ENCODE results near the gene EPG5. TPM values are rescaled to one million over a fixed set of nuclear protein-coding genes. Genes with fewer than 3 reads are reported as not detected.

The EPG5 gene
- polyA plus RNA-seq, 1 donor from 2014 or later: 18.0 TPM

- no peaks in the 10 kb centered on the region for H3K27me3 ChIP-seq (ENCODE audit: insufficient read depth, low read depth, low read length)
- H2AFZ ChIP-seq (ENCODE audit: low read depth, low read length): no peak overlapping the region
- no peaks in the 10 kb centered on the region for H3K9me2 ChIP-seq (ENCODE audit: insufficient read depth, low read length)
- H3K9ac ChIP-seq (ENCODE audit: low read length): no peak overlapping the region
- no peak overlapping the region for H3K4me3 ChIP-seq (ENCODE audit: low read length)
- no peaks in the 10 kb centered on the region for H4K20me1 ChIP-seq (ENCODE audit: insufficient read depth)
- no peaks in the 10 kb centered on the region for H3K9me3 ChIP-seq (ENCODE audit: low read length)
- no peak overlapping the region for H3K27ac ChIP-seq (ENCODE audit: low read length)
- TF ChIP-seq POLR2AphosphoS5 (IDR thresholded peaks at IDR 0.05) (no peak), EP300 (conservative IDR thresholded peaks at IDR 0.05; ENCODE audit: poor library complexity, severe bottlenecking) (no peak), EZH2 (IDR thresholded peaks at IDR 0.05; ENCODE audit: borderline replicate concordance, insufficient read depth, low read length, poor library complexity, severe bottlenecking) (no peak), SMC3 (conservative IDR thresholded peaks at IDR 0.05; ENCODE audit: poor library complexity) (no peak), TAF1 (IDR thresholded peaks at IDR 0.05; ENCODE audit: low read depth) (no peak), MXI1 (conservative IDR thresholded peaks at IDR 0.05; ENCODE audit: poor library complexity, severe bottlenecking) (no peak), REST (IDR thresholded peaks at IDR 0.05; ENCODE audit: borderline replicate concordance) (no peak), RAD21 (conservative IDR thresholded peaks at IDR 0.05) (no peak)
- TF ChIP-seq, protein P1, sequence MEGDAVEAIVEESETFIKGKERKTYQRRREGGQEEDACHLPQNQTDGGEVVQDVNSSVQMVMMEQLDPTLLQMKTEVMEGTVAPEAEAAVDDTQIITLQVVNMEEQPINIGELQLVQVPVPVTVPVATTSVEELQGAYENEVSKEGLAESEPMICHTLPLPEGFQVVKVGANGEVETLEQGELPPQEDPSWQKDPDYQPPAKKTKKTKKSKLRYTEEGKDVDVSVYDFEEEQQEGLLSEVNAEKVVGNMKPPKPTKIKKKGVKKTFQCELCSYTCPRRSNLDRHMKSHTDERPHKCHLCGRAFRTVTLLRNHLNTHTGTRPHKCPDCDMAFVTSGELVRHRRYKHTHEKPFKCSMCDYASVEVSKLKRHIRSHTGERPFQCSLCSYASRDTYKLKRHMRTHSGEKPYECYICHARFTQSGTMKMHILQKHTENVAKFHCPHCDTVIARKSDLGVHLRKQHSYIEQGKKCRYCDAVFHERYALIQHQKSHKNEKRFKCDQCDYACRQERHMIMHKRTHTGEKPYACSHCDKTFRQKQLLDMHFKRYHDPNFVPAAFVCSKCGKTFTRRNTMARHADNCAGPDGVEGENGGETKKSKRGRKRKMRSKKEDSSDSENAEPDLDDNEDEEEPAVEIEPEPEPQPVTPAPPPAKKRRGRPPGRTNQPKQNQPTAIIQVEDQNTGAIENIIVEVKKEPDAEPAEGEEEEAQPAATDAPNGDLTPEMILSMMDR (IDR thresholded peaks at IDR 0.05; ENCODE audit: poor library complexity, severe bottlenecking): no peak
- no peak overlapping the region for H3K4me2 ChIP-seq (ENCODE audit: low read length)
- H3K36me3 ChIP-seq (ENCODE audit: insufficient read depth, low read length): no peaks in the 10 kb centered on the region
- H3F3A ChIP-seq (ENCODE audit: insufficient read depth, low read length, poor library complexity, severe bottlenecking): no peaks in the 10 kb centered on the region
- H3K79me2 ChIP-seq (replicated peaks; ENCODE audit: insufficient read depth, low read length): no peaks in the 10 kb centered on the region
Observed at GRCh38 chr18:45826084-45826483, 141.0 kb downstream of the EPG5 start.

DNA sequence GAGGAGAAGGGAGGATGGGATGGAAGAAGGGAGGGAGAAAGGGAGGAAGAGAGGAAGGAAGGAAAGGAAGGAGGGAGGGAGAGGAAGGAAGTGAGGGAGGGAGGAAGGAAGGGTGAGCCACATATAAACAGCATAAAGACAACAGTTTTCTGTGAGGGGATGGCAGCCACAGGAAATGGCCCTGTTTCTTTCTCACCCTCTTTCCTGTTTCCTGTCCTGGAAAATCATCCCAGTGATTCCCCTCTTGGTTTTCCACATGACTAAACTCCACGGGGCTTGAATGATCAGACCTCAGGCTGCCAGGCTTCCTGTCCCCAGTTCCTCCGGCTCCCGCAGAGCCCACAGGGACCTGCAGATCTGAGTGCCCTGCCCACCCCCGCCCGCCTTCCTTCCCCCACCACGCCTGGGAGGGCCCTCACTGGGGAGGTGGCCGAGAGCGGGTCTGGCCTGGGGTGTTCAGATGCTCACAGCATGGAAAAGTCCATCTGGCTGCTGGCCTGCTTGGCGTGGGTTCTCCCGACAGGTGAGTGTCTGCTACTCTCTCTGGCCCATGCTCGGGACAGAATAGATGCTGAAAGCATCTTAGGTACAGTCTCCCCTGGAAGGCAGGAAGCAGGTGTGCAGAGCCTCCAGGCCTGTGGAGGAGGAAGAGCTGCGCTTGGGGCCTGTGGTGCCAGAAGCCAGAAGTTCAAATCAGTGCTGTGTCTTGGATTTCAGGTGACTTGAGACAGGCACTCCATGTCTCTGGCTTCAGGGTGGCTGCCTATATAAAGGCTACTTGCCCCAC lies 141.7 kb downstream of the EPG5 start, which contains the start of gene SIGLEC15:
SIGLEC15 (plus strand) TSS at position 418 of the 787 bp plus-strand sequence; CDS start at position 472, 54 bp downstream.
- H3K9ac ChIP-seq (ENCODE audit: low read length): no peak within 1 kb of the TSS
- no peaks in the 10 kb centered on the region for H3K9me2 ChIP-seq (ENCODE audit: insufficient read depth, low read length)
- no peak within 1 kb of the TSS for H3K4me3 ChIP-seq (ENCODE audit: low read length)
- no peaks in the 10 kb centered on the region for H3K36me3 ChIP-seq (ENCODE audit: insufficient read depth, low read length)
- no peaks in the 10 kb centered on the region for H3F3A ChIP-seq (ENCODE audit: insufficient read depth, low read length, poor library complexity, severe bottlenecking)
- no peak within 1 kb of the TSS for H3K4me2 ChIP-seq (ENCODE audit: low read length)
- TF ChIP-seq MXI1 (conservative IDR thresholded peaks at IDR 0.05; ENCODE audit: poor library complexity, severe bottlenecking): no peak
- TF ChIP-seq RAD21 (conservative IDR thresholded peaks at IDR 0.05): no peak
- no peak for TF ChIP-seq SMC3 (conservative IDR thresholded peaks at IDR 0.05; ENCODE audit: poor library complexity)
- no peak for TF ChIP-seq POLR2AphosphoS5 (IDR thresholded peaks at IDR 0.05)
- TF ChIP-seq REST (IDR thresholded peaks at IDR 0.05; ENCODE audit: borderline replicate concordance): no peak
- TF ChIP-seq EZH2 (IDR thresholded peaks at IDR 0.05; ENCODE audit: borderline replicate concordance, insufficient read depth, low read length, poor library complexity, severe bottlenecking): no peak
- TF ChIP-seq, protein P1 (IDR thresholded peaks at IDR 0.05; ENCODE audit: poor library complexity, severe bottlenecking): no peak
- no peak for TF ChIP-seq TAF1 (IDR thresholded peaks at IDR 0.05; ENCODE audit: low read depth)
- no peak for TF ChIP-seq EP300 (conservative IDR thresholded peaks at IDR 0.05; ENCODE audit: poor library complexity, severe bottlenecking)
- H4K20me1 ChIP-seq (ENCODE audit: insufficient read depth): no peaks in the 10 kb centered on the region
- no peaks in the 10 kb centered on the region for H3K79me2 ChIP-seq (replicated peaks; ENCODE audit: insufficient read depth, low read length)
- H3K9me3 ChIP-seq (ENCODE audit: low read length): no peaks in the 10 kb centered on the region
- no peaks in the 10 kb centered on the region for H3K27me3 ChIP-seq (ENCODE audit: insufficient read depth, low read depth, low read length)
- no peak within 1 kb of the TSS for H2AFZ ChIP-seq (ENCODE audit: low read depth, low read length)
- no peak within 1 kb of the TSS for H3K27ac ChIP-seq (ENCODE audit: low read length)
